SK-N-SH treated with all-trans-retinoic acid at 6 μM for 48 hours (cell line): ENCODE results near the gene GCNT4.

Source experiments
- ESRRG ChIP-seq: fragments of 250-450 bp; sonication (Bioruptor Pico); IDR thresholded peaks from 2 replicates; pipeline ENCODE4 v1.6.1; 2021; ENCODE audit warnings: mild to moderate bottlenecking
- GLIS3 ChIP-seq: fragments of 250-450 bp; sonication (Bioruptor Pico); IDR thresholded peaks from 2 replicates; pipeline ENCODE4 v1.5.0; 2020; ENCODE audit warnings: mild to moderate bottlenecking, moderate library complexity
- RARB ChIP-seq: fragments of 250-450 bp; sonication (Bioruptor Pico); IDR thresholded peaks from 2 replicates; pipeline ENCODE4 v1.8.0; 2021; ENCODE audit warnings: mild to moderate bottlenecking, moderate library complexity
- TCF4 ChIP-seq: fragments of 250-450 bp; sonication (Bioruptor Pico); IDR thresholded peaks from 2 replicates; pipeline ENCODE4 v1.8.0; 2021; ENCODE audit warnings: mild to moderate bottlenecking, moderate library complexity, borderline replicate concordance
- ZFP3 ChIP-seq: fragments of 250-450 bp; sonication (Bioruptor Pico); IDR thresholded peaks from 2 replicates; pipeline ENCODE4 v1.5.0; 2020; ENCODE audit warnings: mild to moderate bottlenecking, moderate library complexity
- ZNF70 ChIP-seq: fragments of 450-650 bp; formaldehyde crosslinking; IDR thresholded peaks from 2 replicates; pipeline ENCODE4 v1.5.0; 2020; ENCODE audit warnings: mild to moderate bottlenecking, moderate library complexity
- TF ChIP-seq, protein P1 (sequence below): fragments of 250-450 bp; sonication (Bioruptor Pico); IDR thresholded peaks from 2 replicates; pipeline ENCODE4 v1.8.0; 2020; ENCODE audit warnings: mild to moderate bottlenecking, moderate library complexity, borderline replicate concordance
- TF ChIP-seq, protein P2 (sequence below): fragments of 250-450 bp; sonication (Bioruptor Pico); IDR thresholded peaks from 2 replicates; pipeline ENCODE4 v1.5.1; 2020; ENCODE audit warnings: low read depth, mild to moderate bottlenecking, moderate library complexity

DNA sequence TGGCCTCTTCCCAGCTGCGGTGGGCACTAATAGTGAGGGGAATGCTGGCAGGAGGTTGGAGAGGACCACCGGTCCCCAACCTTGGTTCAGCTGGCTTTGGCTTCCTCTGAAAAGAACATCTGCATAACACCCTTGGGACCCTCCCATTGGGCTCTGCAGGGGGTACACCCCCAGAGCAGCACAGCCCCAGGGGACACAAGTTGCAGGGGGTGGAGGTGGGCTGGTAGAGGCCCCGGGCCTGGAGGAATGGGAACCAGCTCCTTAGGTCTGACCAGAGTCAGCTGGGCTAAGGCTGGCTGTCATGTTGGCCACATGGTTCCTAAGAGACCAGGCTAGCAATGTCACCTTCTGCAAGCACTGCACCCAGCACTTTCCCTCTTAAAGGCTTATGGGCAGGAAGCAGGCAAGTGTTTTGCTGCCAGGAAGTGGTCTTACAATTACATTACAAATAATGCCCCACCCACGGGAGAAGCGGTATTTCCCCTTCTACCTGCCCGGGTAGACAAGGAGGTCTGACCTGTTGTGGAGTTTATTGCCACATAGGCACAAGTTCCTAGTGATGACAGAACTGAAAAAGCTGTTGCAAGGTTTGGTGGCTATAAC lies 18.1 kb downstream of the GCNT4 start:
- TF ChIP-seq RARB (CRISPR knock-in tag) (no peak), ZNF70 (CRISPR knock-in tag) (no peak), TCF4 (CRISPR knock-in tag) (no peak), GLIS3 (CRISPR knock-in tag) (no peak), ZFP3 (CRISPR knock-in tag) (no peak), ESRRG (CRISPR knock-in tag) (no peak)
- TF ChIP-seq, protein P1, sequence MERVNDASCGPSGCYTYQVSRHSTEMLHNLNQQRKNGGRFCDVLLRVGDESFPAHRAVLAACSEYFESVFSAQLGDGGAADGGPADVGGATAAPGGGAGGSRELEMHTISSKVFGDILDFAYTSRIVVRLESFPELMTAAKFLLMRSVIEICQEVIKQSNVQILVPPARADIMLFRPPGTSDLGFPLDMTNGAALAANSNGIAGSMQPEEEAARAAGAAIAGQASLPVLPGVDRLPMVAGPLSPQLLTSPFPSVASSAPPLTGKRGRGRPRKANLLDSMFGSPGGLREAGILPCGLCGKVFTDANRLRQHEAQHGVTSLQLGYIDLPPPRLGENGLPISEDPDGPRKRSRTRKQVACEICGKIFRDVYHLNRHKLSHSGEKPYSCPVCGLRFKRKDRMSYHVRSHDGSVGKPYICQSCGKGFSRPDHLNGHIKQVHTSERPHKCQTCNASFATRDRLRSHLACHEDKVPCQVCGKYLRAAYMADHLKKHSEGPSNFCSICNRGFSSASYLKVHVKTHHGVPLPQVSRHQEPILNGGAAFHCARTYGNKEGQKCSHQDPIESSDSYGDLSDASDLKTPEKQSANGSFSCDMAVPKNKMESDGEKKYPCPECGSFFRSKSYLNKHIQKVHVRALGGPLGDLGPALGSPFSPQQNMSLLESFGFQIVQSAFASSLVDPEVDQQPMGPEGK: no peak
- TF ChIP-seq, protein P2, sequence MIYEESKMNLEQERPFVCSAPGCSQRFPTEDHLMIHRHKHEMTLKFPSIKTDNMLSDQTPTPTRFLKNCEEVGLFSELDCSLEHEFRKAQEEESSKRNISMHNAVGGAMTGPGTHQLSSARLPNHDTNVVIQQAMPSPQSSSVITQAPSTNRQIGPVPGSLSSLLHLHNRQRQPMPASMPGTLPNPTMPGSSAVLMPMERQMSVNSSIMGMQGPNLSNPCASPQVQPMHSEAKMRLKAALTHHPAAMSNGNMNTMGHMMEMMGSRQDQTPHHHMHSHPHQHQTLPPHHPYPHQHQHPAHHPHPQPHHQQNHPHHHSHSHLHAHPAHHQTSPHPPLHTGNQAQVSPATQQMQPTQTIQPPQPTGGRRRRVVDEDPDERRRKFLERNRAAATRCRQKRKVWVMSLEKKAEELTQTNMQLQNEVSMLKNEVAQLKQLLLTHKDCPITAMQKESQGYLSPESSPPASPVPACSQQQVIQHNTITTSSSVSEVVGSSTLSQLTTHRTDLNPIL: no peak
